A673 (cell line): ENCODE data around the gene IFNL2. TPM values are rescaled to one million over a fixed set of nuclear protein-coding genes. Genes with fewer than 3 reads are reported as not detected.

Source experiments
- BruUV-seq: library from RNA; stranded (reverse); fragments of 400-500 nt; replicated peaks from 2 replicates; lab custom pipeline; 2021; lab: Mats Ljungman, UMichigan
- CTCF ChIA-PET: fragments of 300-600 bp; sonication (Branson Sonifier 250); formaldehyde crosslinking; loops from one replicate; lab custom pipeline; 2022; ENCODE audit warnings: antibody characterized with exemption; lab: Charles Lee
- POLR2A ChIA-PET: fragments of 300-600 bp; sonication (Branson Sonifier 250); formaldehyde crosslinking; loops from one replicate; lab custom pipeline; 2022; ENCODE audit warnings: antibody characterized with exemption; ENCODE audit not compliant: low non-redundant PET; lab: Charles Lee
- DNase-seq: peaks from one replicate; pipeline ENCODE4 v3.0.0-alpha.2; 2015; ENCODE audit warnings: low spot score
- H3K27ac ChIP-seq: fragments of 200-600 bp; sonication (generic); 2 replicates; pipeline ENCODE4 v1.5.1; 2016; ENCODE audit warnings: mixed run types, low read depth, mild to moderate bottlenecking, mixed read lengths, antibody characterized with exemption, low read length; ENCODE audit not compliant: poor library complexity, severe bottlenecking
- H3K27me3 ChIP-seq: fragments of 200-600 bp; sonication (generic); replicated peaks from 2 replicates; pipeline ENCODE4 v1.6.1; 2017; ENCODE audit warnings: mixed run types, low read depth, mild to moderate bottlenecking, mixed read lengths, antibody characterized with exemption, low read length; ENCODE audit not compliant: insufficient read depth, poor library complexity
- H3K36me3 ChIP-seq: fragments of 200-600 bp; sonication (generic); 2 replicates; pipeline ENCODE4 v1.6.1; 2016; ENCODE audit warnings: mixed run types, mild to moderate bottlenecking, mixed read lengths, antibody characterized with exemption, low read length; ENCODE audit not compliant: insufficient read depth, poor library complexity, severe bottlenecking
- H3K4me1 ChIP-seq: fragments of 200-600 bp; sonication (generic); 2 replicates; pipeline ENCODE4 v1.6.1; 2017; ENCODE audit warnings: mixed run types, mild to moderate bottlenecking, mixed read lengths, antibody characterized with exemption, low read length; ENCODE audit not compliant: insufficient read depth, poor library complexity, severe bottlenecking
- H3K4me3 ChIP-seq: fragments of 200-600 bp; sonication (generic); 2 replicates; pipeline ENCODE4 v1.5.1; 2016; ENCODE audit warnings: low read depth, mixed run types, mild to moderate bottlenecking, mixed read lengths, low read length; ENCODE audit not compliant: poor library complexity, severe bottlenecking
- H3K9me3 ChIP-seq: fragments of 200-600 bp; sonication (generic); 2 replicates; pipeline ENCODE4 v1.6.1; 2016; ENCODE audit warnings: mixed run types, low read depth, mild to moderate bottlenecking, mixed read lengths, antibody characterized with exemption, low read length; ENCODE audit not compliant: poor library complexity, severe bottlenecking
- CTCF ChIP-seq: fragments of 300-800, 200-600 bp; sonication (generic); conservative IDR thresholded peaks from 2 replicates; pipeline ENCODE4 v1.5.1; 2017; ENCODE audit warnings: low read depth, mild to moderate bottlenecking, antibody characterized with exemption, low read length, moderate library complexity, mixed read lengths
- EZH2 ChIP-seq: fragments of 200-600 bp; sonication (generic); IDR thresholded peaks from 2 replicates; pipeline ENCODE4 v1.6.1; 2017; ENCODE audit warnings: borderline replicate concordance, low read depth, mild to moderate bottlenecking, mixed read lengths, antibody characterized with exemption, low read length; ENCODE audit not compliant: poor library complexity, severe bottlenecking
- intact Hi-C: fragments of 100-400 bp; cut with micrococcal nuclease; formaldehyde crosslinking; loops from one replicate; pipeline ENCODE4 v1.10.0; 2022; ENCODE audit not compliant: unreplicated experiment
- total RNA-seq: library from RNA; stranded (reverse); gene quantifications from 2 replicates; pipeline ENCODE4 v1.2.3, GENCODE V29; 2021

The IFNL2 gene
- total RNA-seq, 1 experiment from 2014 or later = not detected

DNA sequence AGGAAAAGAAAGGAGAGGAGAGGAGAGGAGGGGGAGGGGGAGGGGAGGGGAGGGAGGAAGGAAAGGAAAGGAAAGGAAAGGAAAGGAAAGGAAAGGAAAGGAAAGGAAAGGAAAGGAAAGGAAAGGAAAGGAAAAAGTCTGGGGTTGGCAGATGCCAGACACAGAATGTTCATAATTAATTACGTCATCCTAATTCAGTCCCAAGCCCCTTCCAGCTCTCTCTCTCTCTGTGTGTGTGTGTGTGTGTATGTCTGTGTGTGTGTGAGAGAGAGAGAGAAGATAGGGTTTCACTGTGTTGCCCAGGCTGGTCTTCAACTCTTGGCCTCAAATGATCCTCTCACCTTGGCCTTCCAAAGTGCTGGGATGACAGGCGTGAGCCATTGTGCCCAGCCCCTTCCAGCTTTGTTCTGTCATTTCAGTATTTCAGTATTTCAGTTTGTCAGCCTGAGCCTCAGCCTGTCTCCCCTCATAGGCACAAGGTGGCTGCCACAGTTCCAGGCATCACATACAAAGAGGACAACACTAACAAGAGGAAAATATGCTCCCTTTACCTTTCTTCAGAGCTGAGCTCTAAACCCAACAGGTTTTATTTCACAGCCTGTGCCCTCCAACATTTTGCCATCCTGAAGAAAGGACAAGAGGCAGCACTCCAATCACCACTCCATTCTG, 38.0 kb upstream of the IFNL2 start:
- ChIA-PET CTCF (interaction anchor here (0.6 kb wide), 1 partner anchor 117 kb away, joined by 4 read pairs; no protein-coding TSS in a partner anchor), POLR2A (no interaction called here)
- Histone ChIP-seq H3K9me3 (no peaks in the 10 kb centered on the region), H3K27me3 (no peaks in the 10 kb centered on the region), H3K4me1 (no peaks in the 10 kb centered on the region), H3K36me3 (no peaks in the 10 kb centered on the region), H3K27ac (no peak overlapping the region), H3K4me3 (no peak overlapping the region)
- DNase-seq = no peak
- intact Hi-C loops = no loop called here
- BruUV-seq = no TSS peak
- no peak for TF ChIP-seq EZH2
- no peak for TF ChIP-seq CTCF

GRCh38 chr19:39232708-39233107, 35.5 kb upstream of the IFNL2 start:
- ChIA-PET CTCF (interaction anchor here (0.7 kb wide), 1 partner anchor 840 kb away, joined by 4 read pairs; no protein-coding TSS in a partner anchor), POLR2A (no interaction called here)
- H3K27ac ChIP-seq = no peak overlapping the region
- no peaks in the 10 kb centered on the region for H3K36me3 ChIP-seq
- intact Hi-C loops = no loop called here
- H3K9me3 ChIP-seq = no peaks in the 10 kb centered on the region
- no peaks in the 10 kb centered on the region for H3K4me1 ChIP-seq
- DNase-seq = no peak
- H3K4me3 ChIP-seq = no peak overlapping the region
- BruUV-seq = no TSS peak
- no peaks in the 10 kb centered on the region for H3K27me3 ChIP-seq
- no peak for TF ChIP-seq CTCF
- TF ChIP-seq EZH2 = no peak

- POLR2A ChIA-PET = no interaction called here
- intact Hi-C loops = no loop called here
Measured at GRCh38 chr19:39236527-39236926, 31.7 kb upstream of the IFNL2 start.

More at GRCh38 chr19:39236527-39236926, 31.7 kb upstream of the IFNL2 start:
- Histone ChIP-seq H3K27me3 (no peaks in the 10 kb centered on the region), H3K9me3 (no peaks in the 10 kb centered on the region), H3K36me3 (no peaks in the 10 kb centered on the region), H3K4me3 (no peak overlapping the region), H3K27ac (no peak overlapping the region), H3K4me1 (no peaks in the 10 kb centered on the region)
- BruUV-seq = no TSS peak
- TF ChIP-seq CTCF = no peak
- no peak for TF ChIP-seq EZH2
- no peak for DNase-seq
- CTCF ChIA-PET = no interaction called here
